Measurements from ENCODE around the gene ZHX3.

Gene ZHX3

DNA sequence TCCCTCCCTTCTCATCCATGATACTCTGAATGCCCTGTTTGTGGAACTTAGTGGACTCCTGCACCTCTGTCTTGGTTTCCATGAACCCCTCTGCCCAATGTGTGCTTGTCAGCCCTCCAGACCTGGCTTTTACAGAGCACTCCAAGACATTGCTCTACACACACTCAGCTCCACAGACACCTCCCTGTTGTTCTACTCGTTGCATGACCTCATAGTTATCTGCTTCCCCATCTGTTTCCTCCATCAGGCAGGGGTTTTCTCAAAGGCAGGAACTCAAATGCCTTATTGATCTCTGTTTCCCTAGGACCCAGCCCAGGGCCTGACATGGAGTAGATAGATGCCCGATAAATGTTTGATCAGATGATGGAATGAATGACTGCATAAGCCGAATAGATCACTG, 166.9 kb downstream of the ZHX3 start:
- Histone ChIP-seq H4K20me1 (ENCODE audit: control insufficient read depth, insufficient read depth, low read depth, low read length) (peaks cover 9% of the 10 kb centered on the region; the same call in 1 of the 2 replicates), H3K36me3 (ENCODE audit: control insufficient read depth, low read length) (0 out of 2 replicates have a peak, but pooled peaks cover 2% of the 10 kb centered on the region), H3K9me2 (replicated peaks; ENCODE audit: control insufficient read depth, low read length) (no peaks in the 10 kb centered on the region), H3K4me2 (ENCODE audit: low read length) (no peak overlapping the region), H3K79me2 (ENCODE audit: control insufficient read depth, low read length) (peaks cover 98% of the 10 kb centered on the region), H3K4me1 (ENCODE audit: control insufficient read depth, low read length) (peaks cover 36% of the 10 kb centered on the region), H3K27ac (ENCODE audit: low read depth, low read length) (no peak overlapping the region), H3K27me3 (ENCODE audit: control insufficient read depth, low read length) (no peaks in the 10 kb centered on the region), H3K9me3 (ENCODE audit: control insufficient read depth, insufficient read depth, low read length) (no peaks in the 10 kb centered on the region), H3F3A (ENCODE audit: control insufficient read depth, insufficient read depth) (no peaks in the 10 kb centered on the region), H3K4me3 (ENCODE audit: low read length) (no peak overlapping the region)
- TF ChIP-seq, protein P1, sequence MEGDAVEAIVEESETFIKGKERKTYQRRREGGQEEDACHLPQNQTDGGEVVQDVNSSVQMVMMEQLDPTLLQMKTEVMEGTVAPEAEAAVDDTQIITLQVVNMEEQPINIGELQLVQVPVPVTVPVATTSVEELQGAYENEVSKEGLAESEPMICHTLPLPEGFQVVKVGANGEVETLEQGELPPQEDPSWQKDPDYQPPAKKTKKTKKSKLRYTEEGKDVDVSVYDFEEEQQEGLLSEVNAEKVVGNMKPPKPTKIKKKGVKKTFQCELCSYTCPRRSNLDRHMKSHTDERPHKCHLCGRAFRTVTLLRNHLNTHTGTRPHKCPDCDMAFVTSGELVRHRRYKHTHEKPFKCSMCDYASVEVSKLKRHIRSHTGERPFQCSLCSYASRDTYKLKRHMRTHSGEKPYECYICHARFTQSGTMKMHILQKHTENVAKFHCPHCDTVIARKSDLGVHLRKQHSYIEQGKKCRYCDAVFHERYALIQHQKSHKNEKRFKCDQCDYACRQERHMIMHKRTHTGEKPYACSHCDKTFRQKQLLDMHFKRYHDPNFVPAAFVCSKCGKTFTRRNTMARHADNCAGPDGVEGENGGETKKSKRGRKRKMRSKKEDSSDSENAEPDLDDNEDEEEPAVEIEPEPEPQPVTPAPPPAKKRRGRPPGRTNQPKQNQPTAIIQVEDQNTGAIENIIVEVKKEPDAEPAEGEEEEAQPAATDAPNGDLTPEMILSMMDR (IDR thresholded peaks at IDR 0.05; ENCODE audit: low read depth, low read length, poor library complexity, severe bottlenecking): no peak
- no peak for TF ChIP-seq EZH2phosphoT487 (IDR thresholded peaks at IDR 0.05; ENCODE audit: borderline replicate concordance, low read length)

GRCh38 chr20:41148942-41149341, 168.6 kb downstream of the ZHX3 start:
- Histone ChIP-seq H3K36me3 (ENCODE audit: control insufficient read depth, low read length) (peaks cover 7% of the 10 kb centered on the region), H3K4me3 (ENCODE audit: low read length) (no peak overlapping the region), H3K4me2 (ENCODE audit: low read length) (no peak overlapping the region), H3K27ac (ENCODE audit: low read depth, low read length) (no peak overlapping the region), H3K9me2 (replicated peaks; ENCODE audit: control insufficient read depth, low read length) (no peaks in the 10 kb centered on the region), H3K27me3 (ENCODE audit: control insufficient read depth, low read length) (no peaks in the 10 kb centered on the region), H3K79me2 (ENCODE audit: control insufficient read depth, low read length) (peaks cover 98% of the 10 kb centered on the region), H3F3A (ENCODE audit: control insufficient read depth, insufficient read depth) (no peaks in the 10 kb centered on the region), H3K4me1 (ENCODE audit: control insufficient read depth, low read length) (peaks cover 35% of the 10 kb centered on the region), H3K9me3 (ENCODE audit: control insufficient read depth, insufficient read depth, low read length) (no peaks in the 10 kb centered on the region), H4K20me1 (ENCODE audit: control insufficient read depth, insufficient read depth, low read depth, low read length) (peaks cover 4% of the 10 kb centered on the region; the same call in 1 of the 2 replicates)
- TF ChIP-seq EZH2phosphoT487 (IDR thresholded peaks at IDR 0.05; ENCODE audit: borderline replicate concordance, low read length): no peak
- TF ChIP-seq, protein P1 (IDR thresholded peaks at IDR 0.05; ENCODE audit: low read depth, low read length, poor library complexity, severe bottlenecking): no peak

DNA sequence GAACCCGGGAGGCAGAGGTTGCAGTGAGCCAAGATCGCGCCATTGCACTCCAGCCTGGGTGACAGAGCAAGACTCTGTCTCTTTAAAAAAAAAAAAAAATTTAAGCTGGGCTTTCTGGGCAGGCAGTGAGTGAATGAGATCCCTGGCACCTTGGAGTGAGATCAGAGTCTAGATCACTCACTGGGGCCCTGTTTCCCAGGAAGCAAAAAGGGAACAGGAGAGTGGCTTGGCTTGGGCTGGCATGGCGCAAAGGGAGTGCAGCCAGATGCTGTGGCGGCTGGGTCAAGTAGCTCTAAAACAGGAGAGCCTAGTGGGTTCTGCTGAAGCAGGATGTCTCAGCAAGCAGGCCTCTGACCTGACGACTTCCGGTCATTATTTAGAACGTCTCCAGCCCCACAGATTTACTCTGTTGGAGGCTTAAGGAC, 169.8 kb downstream of the ZHX3 start:
- H4K20me1 ChIP-seq (ENCODE audit: control insufficient read depth, insufficient read depth, low read depth, low read length): peaks cover 6% of the 10 kb centered on the region; the same call in 1 of the 2 replicates
- H3K36me3 ChIP-seq (ENCODE audit: control insufficient read depth, low read length): peaks cover 11% of the 10 kb centered on the region
- H3K4me1 ChIP-seq (ENCODE audit: control insufficient read depth, low read length): peaks cover 35% of the 10 kb centered on the region
- H3K9me2 ChIP-seq (replicated peaks; ENCODE audit: control insufficient read depth, low read length): no peaks in the 10 kb centered on the region
- peaks cover 98% of the 10 kb centered on the region for H3K79me2 ChIP-seq (ENCODE audit: control insufficient read depth, low read length)
- H3F3A ChIP-seq (ENCODE audit: control insufficient read depth, insufficient read depth): no peaks in the 10 kb centered on the region
- no peak overlapping the region for H3K27ac ChIP-seq (ENCODE audit: low read depth, low read length)
- TF ChIP-seq, protein P1 (IDR thresholded peaks at IDR 0.05; ENCODE audit: low read depth, low read length, poor library complexity, severe bottlenecking): no peak
- H3K4me3 ChIP-seq (ENCODE audit: low read length): no peak overlapping the region
- no peaks in the 10 kb centered on the region for H3K27me3 ChIP-seq (ENCODE audit: control insufficient read depth, low read length)
- no peaks in the 10 kb centered on the region for H3K9me3 ChIP-seq (ENCODE audit: control insufficient read depth, insufficient read depth, low read length)
- H3K4me2 ChIP-seq (ENCODE audit: low read length): no peak overlapping the region

Data from DOHH2 (cell line).